Middle frontal gyrus (tissue), 1 donor: ENCODE results near the gene EML4.

Experiments
- DNase-seq: peaks from one replicate; pipeline ENCODE4 v3.0.0-alpha.2; 2015; ENCODE audit warnings: low spot score; ENCODE audit errors: extremely low spot score

The EML4 gene

GRCh38 chr2:42136782-42137124, 32.4 kb upstream of the EML4 start:
- DNase-seq: no peak

GRCh38 chr2:42137125-42137841, 31.9 kb upstream of the EML4 start:
- no peak for DNase-seq

- DNase-seq: no peak
These were observed 30.8 kb upstream of the EML4 start for GRCh38 chr2:42138163-42139015.

GRCh38 chr2:42139101-42139500, 30.1 kb upstream of the EML4 start:
- DNase-seq: no peak

- no peak for DNase-seq
These were observed 28.7 kb upstream of the EML4 start for GRCh38 chr2:42140496-42140895.

GRCh38 chr2:42141687-42142546, 27.2 kb upstream of the EML4 start:
- no peak for DNase-seq

GRCh38 chr2:42142547-42143184, 26.5 kb upstream of the EML4 start:
- DNase-seq: no peak

GRCh38 chr2:42147641-42148274, 21.4 kb upstream of the EML4 start:
- DNase-seq: no peak

- DNase-seq: no peak
These were observed 19.0 kb upstream of the EML4 start for GRCh38 chr2:42150159-42150558.

- DNase-seq: no peak
These were observed 15.1 kb upstream of the EML4 start for GRCh38 chr2:42153944-42154581.

- no peak for DNase-seq
These were observed 12.4 kb upstream of the EML4 start for GRCh38 chr2:42156721-42157120.

GRCh38 chr2:42161444-42161843, 7.7 kb upstream of the EML4 start:
- no peak for DNase-seq

- peak; percentile 10 for DNase-seq
These were observed 5.6 kb upstream of the EML4 start for GRCh38 chr2:42163444-42164045.

- no peak for DNase-seq
These were observed 5.1 kb upstream of the EML4 start for GRCh38 chr2:42164046-42164445.

GRCh38 chr2:42164971-42165370, 4.2 kb upstream of the EML4 start:
- no peak for DNase-seq

- no peak for DNase-seq
These were observed 1.7 kb upstream of the EML4 start for GRCh38 chr2:42167458-42167857.

- no peak for DNase-seq
These were observed 574 bp upstream of the EML4 start for GRCh38 chr2:42168459-42169099.

GRCh38 chr2:42169874-42170521, 845 bp downstream of the EML4 start:
- no peak for DNase-seq
